Measurements from ENCODE around the gene LTA.
A peak's percentile ranks its signal among the peaks of the same experiment; 100 is the strongest.
"Not testable (repeated sequence)": the region's sequence is repeated elsewhere in the genome, so short reads cannot be mapped to it uniquely, and the experiment has no call there.

LTA gene

GRCh38 chr6:31586599-31587281 is 14.7 kb downstream of the LTA start:
- no peak for DNase-seq (ENCODE audit: low read depth, low spot score)

DNA sequence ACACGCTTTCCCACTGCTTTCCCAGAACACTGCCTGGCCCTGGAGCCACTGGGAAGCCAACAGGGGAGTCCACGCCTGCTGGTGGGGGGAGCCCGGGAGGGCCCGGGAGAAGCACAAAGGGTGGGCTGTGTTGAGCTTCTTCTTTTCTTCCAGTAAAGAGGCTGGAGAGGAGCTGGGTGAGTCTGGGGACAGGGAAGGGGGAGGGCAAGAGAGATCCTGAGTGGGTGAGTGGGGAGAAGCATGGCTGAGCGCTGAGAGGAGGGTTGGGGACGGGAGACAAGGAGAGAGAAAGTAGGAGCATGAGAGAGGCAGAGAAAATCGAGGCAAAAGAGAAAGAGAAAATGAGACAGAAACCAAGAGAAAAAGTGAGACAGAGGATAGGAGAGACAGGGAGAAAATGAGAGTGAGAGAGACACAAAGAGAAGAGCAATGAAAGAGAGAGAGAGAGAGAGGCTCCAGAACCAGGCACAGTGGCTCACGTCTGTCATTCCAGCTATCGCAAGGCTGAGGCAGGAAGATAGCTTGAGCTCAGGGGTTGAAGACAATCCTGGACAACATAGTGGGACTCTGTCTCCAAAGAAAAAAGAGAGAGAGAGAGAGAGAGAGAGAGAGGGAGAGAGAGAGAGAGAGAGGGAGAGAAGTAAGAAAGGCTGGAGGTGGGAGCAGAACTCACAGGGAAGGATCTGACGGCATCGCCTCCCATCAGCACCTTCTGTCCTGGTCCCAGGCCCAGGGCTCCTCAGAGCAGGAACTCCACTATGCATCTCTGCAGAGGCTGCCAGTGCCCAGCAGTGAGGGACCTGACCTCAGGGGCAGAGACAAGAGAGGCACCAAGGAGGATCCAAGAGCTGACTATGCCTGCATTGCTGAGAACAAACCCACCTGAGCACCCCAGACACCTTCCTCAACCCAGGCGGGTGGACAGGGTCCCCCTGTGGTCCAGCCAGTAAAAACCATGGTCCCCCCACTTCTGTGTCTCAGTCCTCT is 16.0 kb downstream of the LTA start:
- DNase-seq (ENCODE audit: low read depth, low spot score), result no peak

DNA sequence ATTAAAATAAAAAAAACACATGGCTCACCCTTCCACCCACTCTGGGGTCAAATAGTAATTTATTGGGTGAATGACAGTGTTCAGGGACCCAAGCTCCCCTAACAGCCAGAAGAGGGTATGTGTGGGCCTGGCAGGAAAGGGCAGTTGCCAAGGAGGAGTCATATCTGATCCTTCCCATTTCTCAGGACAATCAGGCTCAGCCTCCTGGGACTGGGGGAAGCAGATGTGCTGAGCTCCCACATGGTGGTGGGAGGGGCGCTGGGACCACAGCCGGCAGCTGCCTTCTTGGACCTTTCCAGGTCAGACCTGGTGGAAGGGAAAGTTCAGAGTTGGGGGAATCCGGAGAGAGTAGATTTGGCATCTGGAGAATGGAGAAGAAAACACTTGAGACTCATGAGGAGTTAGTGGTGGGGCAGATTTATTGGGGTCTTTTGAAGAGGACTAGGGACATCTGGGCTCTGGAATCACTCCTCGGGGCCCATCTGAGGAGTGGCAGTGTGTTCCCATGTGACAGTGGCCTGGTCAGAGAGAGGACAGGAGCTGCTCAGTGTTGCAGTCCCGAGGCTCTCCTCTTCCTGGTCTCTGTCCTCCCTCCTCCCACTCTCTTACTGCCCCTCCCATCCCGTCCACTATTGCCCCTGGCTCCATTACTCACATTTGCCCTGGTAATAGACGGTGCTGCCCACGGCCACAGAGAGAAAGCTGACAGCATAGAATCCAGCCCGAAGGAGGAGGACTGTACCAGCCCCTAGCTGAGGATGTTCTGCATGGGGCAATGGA is 17.0 kb downstream of the LTA start:
- no peak for DNase-seq (ENCODE audit: low read depth, low spot score)

- not testable (repeated sequence) for DNase-seq (ENCODE audit: low read depth, low spot score)
Observed at GRCh38 chr6:31590691-31591090, 18.6 kb downstream of the LTA start.

DNA sequence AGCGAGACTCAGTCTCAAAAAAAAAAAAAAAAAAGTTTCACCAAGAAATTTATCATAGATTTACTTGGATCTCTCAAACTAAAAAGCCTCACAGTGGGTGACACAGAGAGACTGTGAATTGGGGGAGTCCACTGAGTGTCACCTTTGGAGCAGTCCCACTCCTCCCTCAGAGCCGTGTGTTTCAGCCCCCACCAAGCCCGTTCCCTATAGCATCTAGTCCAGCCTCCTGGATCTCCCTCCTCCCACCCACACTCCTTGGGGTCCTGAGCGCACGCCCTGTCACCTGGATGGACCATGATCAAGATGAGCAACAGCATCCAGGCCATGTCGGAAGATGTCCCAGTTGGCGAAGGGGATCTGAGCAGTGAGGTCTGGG is 20.3 kb downstream of the LTA start:
- DNase-seq (ENCODE audit: low read depth, low spot score), result no peak

- no peak for DNase-seq (ENCODE audit: low read depth, low spot score)
Observed at GRCh38 chr6:31597006-31597405, 24.9 kb downstream of the LTA start.

DNA sequence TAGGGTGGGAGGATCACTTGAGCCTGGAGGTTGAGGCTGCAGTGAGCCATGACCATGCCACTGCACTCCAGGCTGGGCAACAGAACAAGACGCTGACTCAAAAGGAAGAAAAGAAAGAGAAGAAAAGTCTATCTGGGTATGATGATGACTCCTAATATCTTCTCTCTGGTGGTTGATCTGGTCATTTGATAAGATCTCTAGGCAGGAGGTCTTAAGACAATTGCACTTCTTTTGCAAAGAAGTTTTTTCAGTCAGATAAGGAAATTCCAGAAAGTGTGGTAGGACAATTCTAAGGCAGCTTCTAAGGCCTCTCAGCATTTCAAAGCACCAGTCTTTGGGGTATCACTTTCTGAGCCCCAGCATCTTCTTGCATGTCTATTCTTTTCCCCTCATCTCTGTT is 35.2 kb downstream of the LTA start:
- no peak for DNase-seq (ENCODE audit: low read depth, low spot score)

DNA sequence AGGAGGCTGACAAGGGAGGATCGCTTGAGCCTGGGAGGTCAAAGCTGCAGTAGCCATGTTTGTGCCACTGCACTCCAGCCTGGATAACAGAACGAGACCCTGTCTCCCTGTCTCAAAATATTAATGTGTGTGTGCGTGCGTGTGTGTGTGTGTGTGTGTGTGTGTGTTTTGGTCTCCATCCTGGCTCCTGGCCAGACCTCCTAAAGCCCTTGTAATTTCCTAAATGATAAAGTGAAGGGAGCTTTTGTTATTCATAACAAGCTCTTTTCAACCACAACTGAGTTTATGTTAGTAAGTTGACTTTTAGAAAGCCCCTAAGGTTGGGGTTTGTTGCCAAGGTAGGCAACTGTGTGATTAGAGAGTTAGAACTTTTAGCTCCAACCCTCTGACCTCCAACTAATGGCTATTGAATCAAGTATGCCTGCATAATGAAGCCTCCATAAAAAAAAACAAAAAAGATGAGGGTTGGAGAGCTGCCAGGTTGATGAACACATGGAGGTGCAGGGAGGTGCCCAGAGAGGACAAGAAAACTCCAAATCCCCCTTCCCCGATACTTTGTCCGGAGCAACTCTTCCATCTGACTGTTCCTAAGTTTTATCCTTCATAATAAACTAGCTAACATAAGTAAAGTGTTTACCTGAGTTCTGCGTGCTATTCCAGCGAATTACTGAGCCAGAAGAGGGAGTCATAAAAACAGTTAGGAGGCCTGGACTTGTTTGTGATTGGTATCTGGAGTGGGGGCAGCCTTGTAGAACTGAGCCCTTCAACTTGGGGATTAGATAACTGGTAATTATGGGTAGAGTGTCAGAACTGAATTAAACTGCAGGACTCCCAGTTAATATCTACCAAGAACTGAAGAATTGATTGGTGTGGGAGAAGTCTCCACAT is 37.7 kb downstream of the LTA start:
- DNase-seq (ENCODE audit: low read depth, low spot score), result no peak

DNA sequence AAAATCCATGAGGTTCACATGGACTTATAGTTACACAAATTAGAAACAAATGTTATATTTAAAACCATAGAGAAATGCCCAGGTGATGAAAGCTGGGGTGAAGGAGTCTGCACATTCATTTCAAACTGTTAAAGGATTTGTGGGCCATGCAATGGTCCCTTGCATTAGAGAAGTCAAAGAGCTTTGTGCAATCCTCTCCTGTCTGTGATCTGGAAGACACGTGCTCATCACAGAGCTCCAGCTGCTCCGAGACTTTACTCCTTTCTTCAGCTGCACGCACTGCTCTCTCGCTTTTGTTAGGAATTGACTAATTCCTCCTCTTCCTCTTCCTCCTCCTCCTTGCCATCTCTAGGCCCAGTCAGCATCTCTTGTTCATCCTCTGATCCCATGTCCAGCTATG is 38.9 kb downstream of the LTA start:
- DNase-seq (ENCODE audit: low read depth, low spot score), result no peak

DNA sequence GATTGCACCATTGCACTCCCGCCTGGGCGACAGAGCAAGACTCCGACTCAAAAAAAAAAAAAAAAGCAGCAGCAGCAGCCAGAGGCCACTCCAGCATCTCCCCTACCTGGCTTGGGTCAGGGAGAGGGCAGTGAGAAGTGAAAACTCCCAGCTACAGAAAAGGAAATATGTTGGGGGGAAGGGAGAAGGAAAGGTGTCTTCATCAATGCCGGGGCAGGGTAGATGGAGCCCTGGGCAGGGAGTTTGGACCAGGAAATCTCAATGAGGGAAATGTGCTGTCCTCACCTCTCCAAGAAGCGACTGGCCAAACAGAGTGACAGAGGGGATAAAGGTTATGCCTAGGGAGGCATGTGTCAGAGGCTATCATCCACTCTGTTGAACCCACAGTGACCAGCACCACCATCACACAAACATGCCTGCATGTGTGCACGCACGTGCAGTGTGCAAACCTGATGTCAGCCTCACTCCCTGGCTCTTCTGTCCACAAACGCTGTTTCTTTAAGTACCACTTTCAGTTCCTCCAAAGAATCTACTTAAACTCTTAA is 42.1 kb downstream of the LTA start:
- no peak for DNase-seq (ENCODE audit: low read depth, low spot score)

- DNase-seq (ENCODE audit: low read depth, low spot score), result no peak
Observed at GRCh38 chr6:31614684-31615578, 42.8 kb downstream of the LTA start, which contains the start of gene AIF1. Gene AIF1, plus strand, starts transcription at chr6:31615234. Its CDS starts 96 bp downstream, at chr6:31615330.

DNA sequence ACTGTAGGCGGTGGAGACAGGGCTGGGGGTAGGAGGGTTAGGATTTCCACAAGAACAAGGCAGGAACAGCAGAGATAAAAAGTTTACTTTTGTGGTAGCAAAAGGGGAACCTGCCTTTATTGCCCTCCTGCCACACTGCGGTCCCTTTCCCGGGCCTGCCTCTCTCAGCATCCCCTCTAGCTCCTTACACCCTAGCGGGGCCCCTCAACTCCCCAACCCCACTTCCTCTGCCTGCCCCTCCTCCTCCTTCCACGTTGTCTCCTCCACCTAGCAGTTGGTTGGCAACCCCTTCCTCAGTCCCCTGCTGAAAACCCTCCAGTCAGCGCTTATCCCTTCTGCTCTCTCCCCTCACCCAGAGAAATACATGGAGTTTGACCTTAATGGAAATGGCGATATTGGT is 43.7 kb downstream of the LTA start:
- DNase-seq (ENCODE audit: low read depth, low spot score), result no peak

GRCh38 chr6:31617010-31617409 is 44.9 kb downstream of the LTA start:
- no peak for DNase-seq (ENCODE audit: low read depth, low spot score)

GRCh38 chr6:31619805-31620585 is 47.9 kb downstream of the LTA start:
- peak; percentile 91 for DNase-seq (ENCODE audit: low read depth, low spot score)

GRCh38 chr6:31620586-31621319 is 48.7 kb downstream of the LTA start, which contains the start of gene PRRC2A:
Gene PRRC2A, plus strand, starts transcription at chr6:31620715. Its CDS starts 2,075 bp downstream, at chr6:31622790.
- DNase-seq (ENCODE audit: low read depth, low spot score), result no peak

- DNase-seq (ENCODE audit: low read depth, low spot score), result no peak
Observed at GRCh38 chr6:31621320-31621939, 49.3 kb downstream of the LTA start.

- DNase-seq (ENCODE audit: low read depth, low spot score), result no peak
Observed at GRCh38 chr6:31621991-31622390, 49.9 kb downstream of the LTA start.

DNA sequence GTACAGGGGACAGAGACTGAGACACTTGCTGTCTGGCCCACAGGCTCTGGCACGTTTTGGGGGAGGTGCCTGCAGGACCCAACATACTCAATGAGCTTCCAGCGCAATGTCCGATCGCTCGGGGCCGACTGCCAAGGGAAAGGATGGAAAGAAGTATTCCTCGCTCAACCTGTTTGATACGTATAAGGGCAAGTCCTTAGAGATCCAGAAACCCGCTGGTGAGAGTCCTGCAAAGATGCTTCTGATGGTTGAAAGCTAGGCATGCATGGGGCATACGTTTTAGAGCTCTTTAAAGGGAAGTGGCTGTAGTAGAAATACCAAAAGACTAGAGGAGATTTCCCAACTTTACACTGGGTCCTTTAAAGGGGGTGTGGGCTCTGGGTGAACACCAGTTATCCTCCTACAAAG is 50.6 kb downstream of the LTA start:
- DNase-seq (ENCODE audit: low read depth, low spot score), result no peak
